Measurements from ENCODE around the gene NLK.

Gene NLK

DNA sequence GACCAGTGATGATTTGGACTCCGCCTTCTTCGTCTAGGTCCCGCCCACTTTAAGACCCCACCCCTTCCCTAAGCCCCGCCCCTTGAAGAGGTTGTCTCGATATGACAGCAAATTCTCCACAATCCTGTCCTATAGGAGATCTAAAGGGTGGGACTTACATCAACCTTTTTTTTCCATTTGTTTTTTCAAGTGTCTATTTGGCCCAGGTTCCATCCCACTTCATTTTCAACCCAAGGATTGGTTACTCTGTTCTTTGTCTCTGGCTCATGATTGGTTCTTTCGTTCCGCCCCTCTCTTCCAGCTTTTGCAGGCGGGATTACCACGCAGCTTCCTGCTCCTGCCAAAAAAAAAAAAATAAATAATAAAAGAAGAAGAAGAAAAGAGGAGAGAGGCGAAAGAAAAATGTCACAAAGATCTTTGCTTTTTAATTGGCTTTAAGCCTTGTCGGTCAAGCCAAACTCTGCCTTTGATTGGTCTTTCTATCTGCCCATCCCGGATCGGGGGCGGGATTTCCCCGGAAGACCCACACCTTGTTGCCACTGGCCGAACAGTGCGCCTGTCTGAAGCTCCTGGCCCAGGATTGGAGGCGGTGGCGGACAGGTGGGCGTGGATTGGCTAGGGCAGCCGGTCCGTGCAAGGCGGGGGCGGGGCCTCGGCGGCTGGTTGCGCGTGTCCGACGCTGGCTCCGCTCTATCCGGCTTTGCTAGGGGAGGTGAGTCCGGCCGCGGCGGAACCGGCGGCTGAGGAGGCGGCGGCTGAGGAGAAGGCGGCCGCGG lies 1.2 kb upstream of the NLK start:
- peak; percentile 97 for DNase-seq

DNA sequence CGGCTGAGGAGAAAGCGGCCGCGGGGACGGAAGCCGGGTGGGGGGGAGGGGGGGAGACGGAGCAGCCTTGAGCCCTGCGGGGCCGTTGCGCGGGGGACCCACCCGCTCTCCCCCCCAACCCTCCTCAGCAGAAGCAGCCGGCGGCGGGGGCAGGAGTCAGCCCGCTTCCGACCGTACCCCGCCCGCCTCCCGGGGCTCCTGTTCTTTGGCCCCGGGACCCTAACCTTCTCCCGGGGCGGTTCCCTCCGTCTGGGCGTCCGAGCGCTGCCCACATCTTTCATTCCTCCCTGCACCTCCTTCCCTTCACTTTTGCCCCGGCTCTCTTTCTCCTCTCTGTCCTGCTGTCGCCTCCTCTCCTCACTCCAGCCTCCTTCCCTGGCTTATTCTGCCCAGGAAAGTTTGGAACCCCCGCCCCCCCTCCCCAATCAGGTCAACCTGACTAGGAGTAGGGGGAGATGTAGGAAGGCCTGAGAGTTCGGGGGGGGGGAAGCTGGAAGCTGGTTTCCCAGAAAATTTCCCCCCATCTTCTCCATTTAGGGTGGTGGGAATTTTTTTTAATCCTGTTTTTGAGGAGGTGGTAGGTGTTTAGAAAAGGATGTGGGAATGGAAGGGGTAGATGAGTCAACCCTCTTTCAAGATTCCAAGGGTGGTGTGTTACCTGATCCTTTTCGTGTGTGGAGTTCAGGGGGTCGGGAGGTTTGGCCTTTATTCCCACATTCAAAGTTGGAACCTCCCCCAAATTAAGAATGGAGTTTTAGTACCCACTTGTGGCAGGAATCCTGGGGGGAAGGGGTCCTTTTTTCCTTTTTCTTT lies 427 bp upstream of the NLK start:
- DNase-seq, result no peak

DNA sequence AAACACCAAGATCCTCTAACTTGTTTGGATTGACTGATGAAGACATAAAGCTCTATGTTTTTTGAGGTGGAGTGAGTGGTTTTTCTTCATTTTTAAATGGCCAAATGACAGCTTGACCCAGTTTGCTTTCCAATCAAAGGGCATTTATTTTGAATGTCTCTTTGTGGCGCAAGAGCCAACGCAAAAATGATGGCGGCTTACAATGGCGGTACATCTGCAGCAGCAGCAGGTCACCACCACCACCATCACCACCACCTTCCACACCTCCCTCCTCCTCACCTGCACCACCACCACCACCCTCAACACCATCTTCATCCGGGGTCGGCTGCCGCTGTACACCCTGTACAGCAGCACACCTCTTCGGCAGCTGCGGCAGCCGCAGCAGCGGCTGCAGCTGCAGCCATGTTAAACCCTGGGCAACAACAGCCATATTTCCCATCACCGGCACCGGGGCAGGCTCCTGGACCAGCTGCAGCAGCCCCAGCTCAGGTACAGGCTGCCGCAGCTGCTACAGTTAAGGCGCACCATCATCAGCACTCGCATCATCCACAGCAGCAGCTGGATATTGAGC lies 329 bp downstream of the NLK start:
- DNase-seq, result no peak

DNA sequence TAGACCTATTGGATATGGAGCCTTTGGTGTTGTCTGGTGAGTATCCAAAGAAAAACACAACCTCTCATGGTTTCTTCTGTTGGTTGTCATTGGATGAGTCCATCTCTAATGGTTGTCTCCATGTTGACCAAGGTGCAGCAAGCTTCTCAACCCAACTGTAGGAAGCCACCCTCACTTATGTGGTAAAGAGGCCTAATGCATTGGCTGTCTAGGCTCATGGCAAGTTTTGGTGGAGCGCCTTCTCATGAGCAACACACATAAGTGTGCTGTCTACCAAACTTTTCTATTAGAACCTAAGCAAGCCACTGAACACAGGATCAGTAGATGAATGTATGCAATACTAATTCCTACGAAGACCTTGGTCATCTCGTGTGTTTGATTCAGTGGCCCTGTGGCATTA lies 819 bp downstream of the NLK start:
- DNase-seq, result no peak

DNA sequence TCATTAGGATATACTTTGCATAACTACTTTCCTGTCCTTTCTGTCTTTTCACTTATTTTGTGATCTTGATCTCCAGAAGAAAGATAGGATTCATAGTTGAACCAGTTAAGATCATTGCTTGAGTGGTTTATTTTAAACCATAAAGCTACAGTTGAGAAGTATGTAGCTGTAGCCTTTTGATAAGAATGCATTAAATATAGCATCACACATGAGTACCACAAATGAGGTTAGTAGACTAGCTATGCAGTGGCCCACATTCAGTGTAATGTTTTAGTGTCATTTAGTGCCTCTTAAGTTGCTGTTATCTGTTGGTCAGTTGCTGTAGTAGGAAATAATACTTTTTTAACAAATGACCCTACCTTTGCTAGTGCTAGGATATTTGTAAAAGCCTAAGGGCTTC lies 1.3 kb downstream of the NLK start:
- DNase-seq, result no peak

DNA sequence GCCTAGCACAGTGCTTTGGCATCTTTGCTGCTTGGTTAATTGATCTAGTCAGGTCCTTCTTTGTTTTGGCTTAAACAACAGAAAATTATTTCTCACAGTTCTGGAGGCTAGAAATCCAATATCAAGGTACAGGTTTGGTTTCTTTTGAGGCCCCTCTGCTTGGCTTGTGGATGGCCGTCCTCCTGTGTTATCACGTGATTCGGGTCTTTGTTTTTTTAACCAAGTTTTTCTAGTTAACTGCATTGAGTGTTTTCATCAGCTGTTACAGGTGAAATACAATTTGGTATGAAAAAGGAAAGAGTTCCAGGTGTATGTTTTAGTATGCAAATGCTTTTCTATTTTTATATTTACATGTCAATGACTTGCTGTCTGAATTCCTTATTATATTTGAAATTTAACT lies 2.8 kb downstream of the NLK start:
- DNase-seq, result no peak

DNA sequence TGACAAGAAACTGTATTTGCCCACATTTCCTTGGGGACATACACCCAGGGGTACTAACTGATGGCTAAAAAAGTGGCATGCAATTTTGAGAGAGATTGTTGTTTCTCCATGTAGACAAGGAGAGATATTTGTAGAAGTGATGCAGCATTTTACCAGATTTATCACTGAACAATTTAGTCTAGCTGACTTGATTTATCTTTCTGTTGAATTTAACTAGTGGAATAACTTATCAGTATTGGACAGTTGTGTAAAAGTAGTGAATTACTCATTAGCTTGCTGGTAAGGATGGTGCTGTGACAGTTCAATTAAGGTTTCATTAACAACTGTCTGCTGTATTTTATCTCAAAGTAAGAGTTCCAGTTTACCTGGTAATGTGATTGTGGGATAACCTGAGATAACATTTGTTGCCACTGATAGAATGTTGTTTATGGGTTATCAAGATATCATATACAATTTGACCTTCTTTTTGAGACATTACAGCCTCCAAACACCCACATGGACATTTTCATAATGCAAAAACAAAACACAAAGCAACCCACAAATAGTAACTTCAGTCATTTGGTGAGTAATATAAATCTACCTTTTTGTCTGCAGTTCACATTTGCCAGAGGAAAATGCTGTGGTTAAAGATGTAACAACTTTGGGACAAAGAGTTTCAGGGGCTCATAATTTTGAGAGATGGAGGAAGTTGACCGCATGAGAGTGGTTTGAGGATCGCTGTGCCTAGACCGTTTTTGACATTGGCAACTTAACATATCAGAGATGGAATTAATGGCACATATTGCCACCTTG lies 3.8 kb downstream of the NLK start:
- no peak for DNase-seq

DNA sequence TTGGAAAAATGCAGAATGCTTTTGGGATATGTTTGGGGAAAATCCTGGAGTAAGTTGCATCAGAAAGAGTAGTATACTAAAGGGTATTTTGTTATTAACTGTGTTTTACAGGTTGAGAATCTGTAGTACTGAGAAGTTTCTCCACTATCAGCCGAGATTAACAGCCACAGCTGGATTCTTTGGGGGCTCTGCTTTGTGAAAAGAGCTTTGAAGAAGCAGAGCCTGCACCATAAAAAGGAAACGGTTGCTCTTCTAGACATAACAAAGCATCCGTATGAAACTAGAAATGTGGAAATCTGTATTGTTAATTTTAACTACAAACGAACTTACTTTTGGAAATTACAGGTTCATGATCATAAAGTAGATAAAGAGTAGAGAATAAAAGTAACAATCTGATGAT lies 5.3 kb downstream of the NLK start:
- DNase-seq, result no peak

DNA sequence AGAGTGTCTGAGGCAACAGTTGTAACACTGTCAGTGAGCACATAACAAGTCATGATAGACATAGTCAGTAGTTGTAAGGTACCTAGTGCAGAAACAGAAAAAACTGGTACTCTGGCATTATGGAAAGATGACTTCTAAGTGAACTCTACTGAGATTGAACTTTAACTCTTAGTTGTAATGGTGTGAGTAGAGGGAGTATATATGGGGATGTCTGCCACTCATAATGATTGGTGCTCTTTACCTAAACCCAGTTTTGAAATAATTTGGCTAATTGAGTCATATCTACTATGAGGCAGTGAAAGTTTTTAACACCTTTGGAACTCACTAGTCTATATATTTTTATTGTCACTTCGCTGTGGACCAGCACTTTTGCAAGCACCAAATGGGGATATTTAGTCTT lies 6.6 kb downstream of the NLK start:
- DNase-seq, result no peak

DNA sequence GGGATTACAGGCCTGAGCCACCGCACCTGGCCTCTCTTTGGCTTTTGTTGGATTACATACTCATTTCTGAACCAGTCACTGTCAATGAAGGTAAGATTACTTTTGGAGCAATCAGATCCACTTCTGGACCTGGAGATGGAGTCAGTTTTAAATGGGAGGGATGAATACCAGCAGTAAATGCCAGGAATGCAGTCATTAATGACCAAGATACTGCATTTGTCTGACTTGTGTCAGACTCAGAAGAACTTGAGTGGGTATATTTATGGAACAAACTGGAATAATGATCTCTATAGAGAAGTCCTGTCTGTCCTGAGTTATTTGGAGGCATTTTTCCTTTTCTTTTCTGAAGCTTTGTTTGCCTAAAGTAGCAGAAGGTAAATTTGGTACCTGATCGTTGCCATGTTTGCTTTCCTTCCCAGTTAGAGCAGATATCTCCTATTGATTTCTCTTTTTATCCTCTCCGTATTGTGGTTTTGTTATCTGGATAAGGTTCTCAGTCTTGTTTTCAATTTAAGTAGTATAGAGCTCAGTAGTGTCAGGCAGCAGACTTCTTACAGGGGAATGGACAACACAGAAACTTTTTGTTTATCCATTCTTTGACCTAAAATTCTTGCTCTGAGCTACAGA lies 10.7 kb downstream of the NLK start:
- DNase-seq, result no peak

DNA sequence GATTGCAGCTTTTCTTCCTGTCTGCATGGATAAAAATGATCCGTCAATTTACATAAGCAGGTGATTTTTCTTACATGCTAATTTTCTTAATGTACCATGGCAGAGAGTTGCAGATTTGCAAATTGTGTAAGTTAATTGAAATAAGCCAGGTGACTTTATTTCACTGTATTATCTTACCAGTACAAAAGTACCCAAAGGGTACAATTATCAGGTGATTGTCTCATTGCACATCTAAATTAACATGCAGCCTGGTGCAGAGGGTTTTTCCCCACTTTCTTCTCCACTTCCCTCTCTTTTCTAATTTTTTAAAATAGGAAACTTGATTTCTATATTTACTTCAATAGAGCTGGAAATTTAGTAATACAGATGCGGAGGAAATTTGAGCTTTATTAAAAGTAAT lies 11.2 kb downstream of the NLK start:
- no peak for DNase-seq

DNA sequence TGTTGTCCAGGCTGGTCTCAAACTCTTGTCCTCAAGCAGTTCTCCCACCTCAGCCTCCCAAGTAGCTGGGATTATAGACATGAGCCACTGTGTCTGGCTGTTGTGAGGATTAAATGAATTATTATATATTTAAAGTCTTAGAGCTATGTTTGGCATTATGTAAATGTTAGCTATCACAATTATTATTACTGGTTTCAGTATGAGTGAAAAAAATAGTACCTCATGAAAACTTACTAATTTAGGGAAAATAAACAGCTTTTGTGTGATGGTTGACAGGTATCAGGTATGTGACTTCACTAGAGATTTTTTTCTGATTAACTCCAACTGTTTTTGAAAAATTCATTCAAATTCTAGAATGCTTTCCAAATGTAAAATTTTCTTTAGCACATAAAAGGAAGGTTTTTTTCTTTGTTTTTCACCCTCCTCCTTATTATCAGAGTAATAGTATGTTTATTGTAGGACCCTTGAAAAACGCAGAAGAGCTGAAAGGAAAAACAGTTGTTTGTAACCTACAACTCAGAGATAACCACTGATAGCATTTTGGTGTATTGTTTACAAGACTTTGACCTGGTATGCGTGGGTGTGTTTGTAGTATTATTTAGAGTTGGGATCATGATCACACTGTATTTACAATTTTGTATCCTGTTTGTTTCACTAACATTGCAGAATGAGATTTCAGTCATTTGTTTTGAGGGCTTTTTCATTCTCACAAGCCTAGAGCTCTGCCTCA lies 13.2 kb downstream of the NLK start:
- no peak for DNase-seq

DNA sequence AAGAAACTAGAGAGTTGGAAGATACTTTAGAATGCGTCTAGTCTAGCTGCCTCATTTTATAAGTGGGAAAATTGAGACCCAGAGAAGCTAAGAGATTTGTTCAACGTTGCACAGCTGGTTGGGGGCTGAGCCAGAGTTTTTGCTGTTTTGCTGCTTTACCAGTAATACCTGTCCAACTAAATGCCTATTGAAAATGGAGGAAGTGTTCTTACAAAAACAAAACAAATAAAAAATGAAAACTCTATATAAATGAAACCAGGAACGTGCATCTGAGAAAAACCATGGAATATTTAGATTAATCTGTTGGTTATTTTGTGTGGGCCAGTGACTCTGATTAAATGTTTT lies 13.8 kb downstream of the NLK start:
- no peak for DNase-seq

DNA sequence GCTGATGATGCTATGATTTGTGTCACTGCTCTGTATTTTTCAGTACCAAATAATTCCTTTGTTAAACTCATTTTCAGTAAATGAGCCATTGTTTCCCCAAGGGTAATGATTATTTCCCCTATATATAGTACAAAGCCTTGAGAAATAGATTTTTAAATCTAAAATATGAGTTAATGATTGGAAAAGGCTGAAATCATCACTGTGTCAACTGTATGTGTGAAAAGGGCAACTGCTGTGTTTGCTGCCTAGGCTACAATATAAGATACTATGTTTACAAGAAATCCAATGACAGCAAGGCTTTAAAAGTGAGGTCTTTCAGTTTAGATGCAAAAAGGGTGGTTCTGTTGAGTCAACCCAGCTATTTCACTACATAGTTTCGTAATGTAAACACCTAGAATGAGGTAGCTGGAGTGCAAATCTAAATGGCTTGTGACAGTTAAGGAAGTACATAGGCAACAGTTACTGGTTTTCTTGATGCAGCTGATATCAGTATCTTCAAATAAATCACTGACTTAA lies 15.3 kb downstream of the NLK start:
- no peak for DNase-seq

DNA sequence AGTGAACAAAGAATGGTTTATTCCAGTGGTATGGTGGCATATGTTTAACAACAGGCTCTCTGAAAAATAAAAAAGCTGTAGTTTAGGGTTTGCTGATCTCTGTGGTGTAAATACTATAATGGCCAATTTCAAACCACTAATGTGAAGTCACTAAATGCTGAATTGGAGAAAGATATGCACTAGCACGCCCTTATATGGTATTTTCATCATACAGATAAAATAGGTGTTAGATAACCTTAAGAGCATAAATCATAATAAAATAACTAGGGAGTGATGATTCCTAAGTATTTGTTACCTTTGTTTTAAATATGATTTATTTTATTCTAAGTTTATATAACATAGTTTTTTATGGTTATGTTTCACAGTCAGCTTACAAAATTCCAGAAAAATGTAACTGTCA lies 17.2 kb downstream of the NLK start:
- no peak for DNase-seq

DNA sequence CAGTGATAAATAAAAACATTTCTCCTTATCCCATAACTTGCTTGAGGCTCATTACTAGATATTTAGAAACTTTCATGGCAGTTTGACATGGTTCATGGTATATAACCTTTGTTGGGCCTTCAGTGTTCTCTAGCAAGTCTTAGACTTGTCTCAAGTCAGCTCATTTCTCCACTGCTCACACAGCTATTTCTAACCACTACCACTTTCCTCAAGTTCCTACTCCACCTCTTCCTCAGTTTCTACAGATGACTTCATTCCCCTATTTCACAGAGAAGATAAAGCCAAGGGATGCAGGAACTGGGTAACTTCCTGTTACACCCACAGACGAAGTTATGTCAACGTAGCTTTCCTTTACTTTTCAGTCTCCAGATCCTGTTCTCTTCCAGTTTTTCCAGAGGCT lies 23.2 kb downstream of the NLK start:
- DNase-seq, result no peak

DNA sequence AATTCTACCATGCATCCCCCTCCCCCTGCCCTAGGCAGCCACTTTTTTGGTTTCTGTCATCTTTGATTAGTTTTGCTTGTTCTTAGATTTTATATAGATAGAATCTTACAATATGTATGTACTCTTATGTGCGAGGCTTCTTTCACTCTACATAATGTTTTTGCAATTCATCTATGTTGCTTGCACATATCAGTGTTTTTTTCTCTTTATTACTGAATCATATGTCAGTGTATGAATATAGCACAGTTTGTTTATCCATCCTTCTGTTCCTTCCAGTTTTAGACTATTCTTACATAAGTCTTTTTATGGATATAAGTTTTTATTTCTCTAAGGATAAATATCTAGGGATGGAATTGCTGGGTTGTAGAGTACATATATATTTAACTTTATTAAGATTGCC lies 26.6 kb downstream of the NLK start:
- no peak for DNase-seq

DNA sequence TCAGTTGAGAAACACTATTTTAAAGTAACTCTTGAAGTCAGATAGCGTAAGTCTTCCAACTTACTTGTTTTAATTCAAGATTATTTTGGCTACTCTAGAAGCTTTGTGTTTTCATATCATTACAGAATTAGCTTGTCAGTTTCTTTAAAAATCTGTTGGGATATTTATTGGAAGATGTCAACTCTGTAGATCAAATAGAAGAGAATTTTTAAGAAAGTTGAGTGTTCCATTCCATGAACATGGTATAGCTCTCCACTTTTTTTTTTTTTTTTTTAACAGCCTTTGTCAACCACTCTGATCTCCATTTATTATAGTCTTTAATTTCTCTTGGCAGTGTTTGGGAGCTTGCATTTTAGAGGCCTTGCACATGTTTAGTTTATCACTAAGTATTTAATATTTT lies 28.7 kb downstream of the NLK start:
- no peak for DNase-seq

DNA sequence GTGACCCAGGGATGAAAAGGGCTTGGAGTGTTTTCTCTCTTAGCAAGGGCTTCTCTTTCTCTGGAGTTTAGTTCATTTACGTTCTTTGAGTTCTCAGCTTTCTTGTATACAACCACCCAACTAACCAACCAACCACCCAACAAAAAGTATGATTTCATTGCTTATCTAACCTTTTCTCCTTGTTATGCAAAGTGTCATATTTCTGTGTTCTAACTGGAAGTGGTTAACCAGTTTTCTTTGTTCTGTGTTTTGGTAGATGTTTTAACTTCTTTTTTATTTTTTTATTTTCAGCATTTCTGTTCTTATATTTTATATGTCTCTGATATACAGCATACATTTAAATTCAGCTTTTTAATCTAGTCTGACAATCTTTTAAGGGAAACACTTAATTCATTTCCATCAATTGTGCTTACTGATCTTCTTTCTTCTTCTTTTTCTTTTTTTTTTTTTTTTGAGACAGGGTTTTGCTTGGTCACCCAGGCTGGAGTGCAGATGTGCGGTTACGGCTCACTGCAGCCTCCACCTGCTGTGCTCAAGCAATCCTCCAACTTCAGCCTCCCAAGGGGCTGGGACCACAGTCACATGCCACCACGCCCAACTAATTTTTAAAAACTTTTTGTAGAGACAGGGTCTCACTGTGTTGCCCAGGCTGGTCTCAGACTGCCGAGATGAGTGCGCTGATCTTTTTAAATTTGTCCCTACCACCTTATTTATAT lies 29.6 kb downstream of the NLK start:
- no peak for DNase-seq

DNA sequence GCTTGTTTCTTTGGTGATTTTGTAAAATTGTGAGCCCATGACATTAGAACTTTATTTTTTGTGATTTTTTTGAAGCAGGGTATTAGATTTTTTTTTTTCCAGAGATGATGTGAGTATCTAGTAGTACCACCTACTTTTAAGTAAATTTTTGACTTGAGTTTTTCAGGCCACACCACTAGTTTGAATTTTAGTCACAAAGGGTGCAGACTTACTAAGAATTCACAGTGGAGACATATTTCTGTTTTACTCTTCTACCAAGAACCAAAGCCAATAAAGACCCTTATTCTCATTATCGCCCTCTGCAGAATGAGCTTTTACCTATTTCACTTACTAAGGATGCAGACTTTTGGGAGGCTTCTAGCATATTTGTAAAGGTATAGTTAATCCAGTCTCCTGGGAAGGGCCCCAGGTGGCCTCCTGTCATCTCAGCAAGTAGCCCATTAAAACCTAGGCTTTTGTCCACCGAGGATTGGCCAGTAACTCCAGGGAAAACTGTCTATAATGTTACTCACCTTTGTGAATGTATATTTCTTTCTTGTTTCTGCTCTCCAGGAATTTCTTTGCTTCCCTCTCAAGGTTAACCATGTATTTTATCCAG lies 30.6 kb downstream of the NLK start:
- DNase-seq, result no peak

DNA sequence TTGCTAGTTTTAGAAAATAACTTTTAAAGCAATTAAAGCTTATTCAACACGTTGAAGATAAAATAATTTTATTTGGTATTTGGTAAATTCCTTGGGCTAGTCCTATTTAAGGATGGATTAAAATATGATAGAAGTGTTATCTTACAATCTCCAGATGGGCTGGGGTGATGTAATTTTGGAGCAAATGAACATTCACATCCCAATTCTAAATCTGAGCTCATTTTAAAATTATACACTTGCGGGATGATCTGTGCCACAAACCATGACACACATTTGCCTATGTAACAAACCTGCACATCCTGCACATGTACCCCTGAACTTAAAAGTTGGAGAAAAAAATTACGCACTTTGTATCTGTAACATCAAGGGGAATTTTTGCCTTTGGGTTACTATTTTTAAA lies 31.5 kb downstream of the NLK start:
- DNase-seq, result no peak
